ENCODE measurements around the gene LETM1. TPM values are rescaled to one million over a fixed set of nuclear protein-coding genes. Genes with fewer than 3 reads are reported as not detected.

Gene LETM1
- total and polyA plus RNA-seq, 2 of the 13 experiments (the other 11 are each of a cell fraction or from before 2014, with no cell fraction given): 9.7 to 41.6 TPM

- no peak for TF ChIP-seq ZNF839 (CRISPR knock-in tag; IDR thresholded peaks at IDR 0.05; ENCODE audit: borderline replicate concordance)
- no peak for TF ChIP-seq PREB (CRISPR knock-in tag; IDR thresholded peaks at IDR 0.05)
- no peak for TF ChIP-seq ZNF703 (CRISPR knock-in tag; IDR thresholded peaks at IDR 0.05; ENCODE audit: borderline replicate concordance)
- no peak for TF ChIP-seq STAT5B (CRISPR knock-in tag; IDR thresholded peaks at IDR 0.05)
- no peak for TF ChIP-seq ARID3A (IDR thresholded peaks at IDR 0.05; ENCODE audit: low read depth, low read length)
- no peak; the same call in 1 of the 2 replicates for TF ChIP-seq POLR2AphosphoS5 (IDR thresholded peaks at IDR 0.05; ENCODE audit: low read depth, low read length)
- peak; percentile 21; the same call in 1 of the 2 replicates for TF ChIP-seq NFKB2 (CRISPR knock-in tag; IDR thresholded peaks at IDR 0.05; ENCODE audit: borderline replicate concordance)
- TF ChIP-seq ZGPAT (CRISPR knock-in tag; IDR thresholded peaks at IDR 0.05): peak; percentile 81
- peak; percentile 77; the same call in 1 of the 2 replicates for TF ChIP-seq SNAPC4 (CRISPR knock-in tag; IDR thresholded peaks at IDR 0.05)
- no peak for TF ChIP-seq TRAFD1 (CRISPR knock-in tag; IDR thresholded peaks at IDR 0.05; ENCODE audit: borderline replicate concordance)
- TF ChIP-seq SRSF4 (IDR thresholded peaks at IDR 0.05; ENCODE audit: low read depth, low read length, poor library complexity, severe bottlenecking): no peak
- TF ChIP-seq HDAC2 (CRISPR knock-in tag; IDR thresholded peaks at IDR 0.05): peak; percentile 73
- 0 out of 2 replicates have a peak, but pooled peaks have one; percentile 34 for TF ChIP-seq ZNF792 (CRISPR knock-in tag; IDR thresholded peaks at IDR 0.05)
- TF ChIP-seq MYC (CRISPR knock-in tag; IDR thresholded peaks at IDR 0.05; ENCODE audit: borderline replicate concordance): peak; percentile 67; the same call in 1 of the 2 replicates
- no peak for TF ChIP-seq ZNF672 (CRISPR knock-in tag; IDR thresholded peaks at IDR 0.05)
Measured at GRCh38 chr4:1809754-1810502, 46.0 kb downstream of the LETM1 start (continued).
